NCI-H2081 treated with DMSO at 0.1 percent for 48 hours (cell line): ENCODE results near the gene NIPAL4.

Source experiments
- DNase-seq: peaks from one replicate; lab custom pipeline; 2025; lab: John Stamatoyannopoulos, UW

Gene NIPAL4

GRCh38 chr5:157485811-157486210 lies 25.8 kb downstream of the NIPAL4 start:
- DNase-seq = no peak

GRCh38 chr5:157486221-157486681 lies 26.2 kb downstream of the NIPAL4 start:
- DNase-seq = no peak

- no peak for DNase-seq
Measured at GRCh38 chr5:157486861-157487260, 26.8 kb downstream of the NIPAL4 start.

- DNase-seq = no peak
Measured at GRCh38 chr5:157487358-157487757, 27.3 kb downstream of the NIPAL4 start.

- no peak for DNase-seq
Measured at GRCh38 chr5:157491471-157491995, 31.5 kb downstream of the NIPAL4 start.

GRCh38 chr5:157492886-157493285 lies 32.9 kb downstream of the NIPAL4 start:
- DNase-seq = no peak

- DNase-seq = no peak
Measured at GRCh38 chr5:157494178-157494832, 34.3 kb downstream of the NIPAL4 start.

- DNase-seq = no peak
Measured at GRCh38 chr5:157496864-157497263, 36.9 kb downstream of the NIPAL4 start.

- peak; percentile 39 for DNase-seq
Measured at GRCh38 chr5:157497875-157498611, 38.0 kb downstream of the NIPAL4 start.

- DNase-seq = no peak
Measured at GRCh38 chr5:157502143-157502647, 42.2 kb downstream of the NIPAL4 start.

- DNase-seq = no peak
Measured at GRCh38 chr5:157504053-157504452, 44.0 kb downstream of the NIPAL4 start.

GRCh38 chr5:157505496-157505895 lies 45.5 kb downstream of the NIPAL4 start:
- DNase-seq = no peak

GRCh38 chr5:157506066-157506590 lies 46.1 kb downstream of the NIPAL4 start:
- DNase-seq = no peak

- no peak for DNase-seq
Measured at GRCh38 chr5:157506981-157507780, 47.2 kb downstream of the NIPAL4 start.

GRCh38 chr5:157509093-157509492 lies 49.1 kb downstream of the NIPAL4 start:
- DNase-seq = no peak

GRCh38 chr5:157509587-157509986 lies 49.6 kb downstream of the NIPAL4 start:
- no peak for DNase-seq

GRCh38 chr5:157510682-157511081 lies 50.7 kb downstream of the NIPAL4 start:
- no peak for DNase-seq

GRCh38 chr5:157511651-157512644 lies 51.9 kb downstream of the NIPAL4 start:
- no peak for DNase-seq

- no peak for DNase-seq
Measured at GRCh38 chr5:157513182-157513581, 53.2 kb downstream of the NIPAL4 start.

GRCh38 chr5:157514974-157515373 lies 55.0 kb downstream of the NIPAL4 start:
- no peak for DNase-seq

- DNase-seq = no peak
Measured at GRCh38 chr5:157516006-157516405, 56.0 kb downstream of the NIPAL4 start.
